GM12874 (cell line): ENCODE data around the gene TAX1BP3.

Experiments
- CTCF ChIP-seq: IDR thresholded peaks from 2 replicates; pipeline ENCODE4 v1.5.1; 2011; ENCODE audit warnings: low read depth, mild to moderate bottlenecking, control low read depth, low read length, moderate library complexity; ENCODE audit not compliant: insufficient read depth

TAX1BP3 gene

GRCh38 chr17:3660311-3660891, 8.0 kb downstream of the TAX1BP3 start:
- TF ChIP-seq CTCF, result no peak

GRCh38 chr17:3659541-3660111, 8.8 kb downstream of the TAX1BP3 start:
- TF ChIP-seq CTCF, result no peak

- TF ChIP-seq CTCF, result no peak
These were observed 9.5 kb downstream of the TAX1BP3 start for GRCh38 chr17:3658784-3659449.

- TF ChIP-seq CTCF, result no peak
These were observed 10.2 kb downstream of the TAX1BP3 start for GRCh38 chr17:3657874-3658783.

GRCh38 chr17:3657588-3657869, 10.8 kb downstream of the TAX1BP3 start:
- no peak for TF ChIP-seq CTCF

GRCh38 chr17:3656755-3657587, 11.4 kb downstream of the TAX1BP3 start:
- no peak for TF ChIP-seq CTCF
